Fibroblast of skin of right biceps (primary cell): ENCODE measurements around the gene TEDC2.

Experiments used
- DNase-seq: peaks from one replicate; pipeline ENCODE4 v3.0.0-alpha.2; 2013

The TEDC2 gene

DNA sequence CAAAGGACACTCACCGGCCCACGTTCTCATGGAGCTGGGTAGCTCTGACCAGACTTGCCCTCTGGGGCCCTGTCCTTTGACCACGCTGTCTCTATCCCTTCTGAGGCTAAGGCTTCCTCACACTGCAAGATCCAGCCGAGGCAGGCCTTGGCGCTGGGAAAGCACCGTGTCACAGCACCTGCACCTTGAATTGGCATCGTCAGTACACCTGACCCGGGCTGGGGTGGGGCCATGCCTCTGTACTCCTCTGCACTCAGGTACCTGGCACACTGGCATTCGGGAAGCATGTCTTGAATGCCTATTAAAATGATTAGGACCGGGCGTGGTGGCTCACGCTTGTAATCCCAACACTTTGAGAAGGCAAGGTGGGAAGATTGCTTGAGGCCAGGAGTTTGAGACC, 21.0 kb downstream of the TEDC2 start:
- no peak for DNase-seq

DNA sequence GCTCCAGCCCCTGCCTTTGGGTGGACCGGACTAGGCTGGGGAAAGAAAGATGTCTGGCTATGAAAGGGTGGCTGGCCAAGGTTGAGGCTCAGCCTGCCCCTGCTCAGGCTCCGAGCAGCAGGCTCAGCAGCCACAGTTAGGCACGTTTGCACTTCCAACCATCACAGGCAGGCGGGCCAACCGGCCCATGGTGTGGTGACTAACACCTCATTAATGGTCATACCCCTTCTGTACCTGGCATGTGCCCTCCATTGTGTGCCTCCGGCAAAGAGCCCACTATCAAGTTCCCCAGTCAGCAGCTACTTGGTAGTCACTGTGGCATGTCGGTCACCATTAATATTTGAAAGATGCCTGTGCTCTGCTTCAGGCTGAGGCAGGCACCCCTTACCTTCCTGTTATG, 21.8 kb downstream of the TEDC2 start:
- DNase-seq: no peak

- DNase-seq: no peak
Observed at GRCh38 chr16:2482249-2482648, 22.3 kb downstream of the TEDC2 start.

- DNase-seq: peak; percentile 59
Observed at GRCh38 chr16:2482708-2483534, 23.0 kb downstream of the TEDC2 start.

- DNase-seq: no peak
Observed at GRCh38 chr16:2483939-2484897, 24.3 kb downstream of the TEDC2 start.

DNA sequence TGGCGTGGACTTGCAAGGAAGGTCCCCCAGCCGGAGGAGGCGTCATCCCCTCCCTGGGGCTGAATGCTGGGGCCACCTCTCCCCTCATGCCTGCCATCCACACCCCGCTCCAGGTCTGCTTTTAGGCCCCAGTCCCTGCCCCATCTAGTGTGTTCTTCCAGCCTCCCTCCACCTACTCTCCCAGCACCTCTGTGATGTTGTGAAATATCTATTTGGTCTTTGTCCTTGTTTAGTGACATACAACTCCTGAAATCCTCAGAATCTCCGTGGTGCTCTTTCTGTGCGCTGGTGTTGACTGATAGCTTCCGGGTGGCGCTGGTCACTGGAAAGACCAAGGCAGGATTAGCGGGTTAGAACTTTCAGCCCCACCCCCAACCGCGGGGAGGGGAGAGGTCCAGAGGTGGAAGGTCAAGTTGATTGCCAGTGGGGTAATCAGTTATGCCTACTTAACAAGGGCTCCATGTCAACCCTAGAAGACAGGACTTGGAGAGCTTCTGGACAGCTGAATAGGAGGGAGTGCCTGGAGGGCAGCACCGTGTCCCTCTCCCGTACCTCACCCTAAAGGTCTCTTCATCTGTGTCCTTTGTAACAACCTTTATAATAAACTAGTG, 25.1 kb downstream of the TEDC2 start:
- no peak for DNase-seq

- DNase-seq: no peak
Observed at GRCh38 chr16:2485811-2486507, 26.1 kb downstream of the TEDC2 start.

DNA sequence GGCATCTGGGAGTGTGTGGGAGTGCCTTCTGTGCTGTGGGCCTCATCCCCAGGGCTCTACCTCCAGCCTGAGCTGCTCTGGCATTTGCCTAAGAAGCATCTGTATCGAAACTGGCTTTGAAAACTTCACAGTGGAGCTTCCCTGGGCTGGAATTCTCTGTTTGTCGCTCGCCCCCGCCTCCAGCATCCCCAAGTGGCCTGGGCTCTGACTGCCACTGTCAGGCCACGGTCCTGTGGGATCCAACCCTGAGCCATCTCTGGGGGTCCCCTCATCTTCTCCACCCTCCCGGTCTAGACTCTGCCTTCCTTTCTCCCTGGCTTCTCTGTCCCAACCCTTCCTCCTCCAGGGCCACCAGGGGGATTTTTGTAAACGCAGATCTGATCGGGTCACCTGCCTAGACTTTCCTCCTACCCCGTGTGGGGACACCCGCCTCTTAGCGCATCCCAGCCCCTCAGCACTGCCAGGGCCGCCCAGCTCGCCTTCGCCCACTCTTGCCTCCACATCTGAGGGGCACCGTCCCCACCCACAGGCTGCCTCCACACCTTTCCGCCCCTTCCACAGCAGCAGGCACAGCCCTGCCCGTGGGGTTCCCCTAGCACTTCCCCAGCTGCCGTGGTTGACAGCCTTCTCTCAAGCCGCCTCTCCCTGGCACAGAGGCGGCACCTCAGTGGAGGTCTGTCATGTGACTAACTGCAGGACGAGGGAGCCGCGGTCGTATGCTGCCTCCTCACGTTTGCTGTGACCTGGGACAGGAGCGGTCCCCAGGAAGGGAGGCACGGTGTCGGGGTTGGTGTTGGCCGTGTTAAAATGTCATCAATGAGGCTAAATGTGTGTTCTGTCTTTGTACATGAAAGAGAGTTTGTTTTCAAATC, 27.0 kb downstream of the TEDC2 start:
- DNase-seq: peak; percentile 26

DNA sequence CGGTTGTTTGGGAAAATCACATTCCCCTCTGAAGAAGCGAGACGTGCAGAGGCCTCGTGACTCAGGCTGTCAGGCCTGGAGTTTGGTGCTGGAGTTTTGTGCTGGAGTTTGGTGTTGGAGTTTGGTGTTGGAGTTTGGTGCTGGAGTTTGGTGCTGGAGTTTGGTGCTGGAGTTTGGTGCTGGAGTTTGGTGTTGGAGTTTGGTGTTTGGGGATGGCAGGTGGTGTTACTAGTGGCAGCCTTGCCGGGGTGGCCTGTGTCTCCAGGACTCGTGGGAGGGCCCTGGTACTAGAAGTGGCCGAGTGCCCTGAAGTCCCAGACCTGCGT, 27.6 kb downstream of the TEDC2 start:
- no peak for DNase-seq

GRCh38 chr16:2487903-2488531, 28.1 kb downstream of the TEDC2 start:
- no peak for DNase-seq

- no peak for DNase-seq
Observed at GRCh38 chr16:2489581-2489980, 29.7 kb downstream of the TEDC2 start.

- DNase-seq: no peak
Observed at GRCh38 chr16:2490190-2491105, 30.5 kb downstream of the TEDC2 start.

GRCh38 chr16:2492292-2492691, 32.4 kb downstream of the TEDC2 start:
- DNase-seq: no peak

DNA sequence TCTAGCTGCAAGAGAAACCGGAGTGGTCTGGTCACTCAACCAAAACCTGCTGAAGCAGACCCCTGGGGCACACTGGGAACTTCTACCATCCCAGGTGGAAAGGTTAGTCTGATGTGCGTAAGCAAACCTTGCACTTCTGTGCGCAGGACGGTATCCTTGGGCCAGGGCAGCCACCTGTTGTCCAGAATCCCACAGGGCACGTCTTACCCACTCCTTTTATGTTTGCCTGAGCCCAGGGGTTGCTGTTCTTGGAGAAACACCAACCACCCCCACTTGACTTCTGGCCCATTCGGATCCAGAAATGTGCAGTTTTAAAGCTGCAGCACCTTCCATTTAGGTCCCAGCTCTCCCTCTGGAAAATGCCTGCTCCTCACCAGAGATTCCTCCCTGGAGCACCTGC, 33.7 kb downstream of the TEDC2 start:
- DNase-seq: no peak

- no peak for DNase-seq
Observed at GRCh38 chr16:2494616-2495015, 34.7 kb downstream of the TEDC2 start.

DNA sequence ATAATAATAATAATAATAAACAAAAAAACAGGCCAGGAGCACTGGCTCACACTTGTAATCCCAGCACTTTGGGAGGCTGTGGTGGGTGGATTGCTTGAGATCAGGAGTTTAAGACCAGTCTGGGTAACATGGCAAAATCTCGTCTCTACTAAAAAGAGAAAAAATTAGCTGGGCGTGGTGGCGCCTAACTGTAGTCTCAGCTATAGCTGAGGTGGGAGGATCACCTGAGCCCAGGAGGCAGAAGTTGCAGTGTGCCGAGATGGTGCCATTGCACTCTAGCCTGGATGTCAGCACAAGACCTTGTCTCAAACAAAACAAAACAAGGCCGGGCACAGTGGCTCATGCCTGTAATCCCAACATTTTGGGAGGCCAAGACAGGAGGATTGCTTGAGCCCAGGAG, 35.1 kb downstream of the TEDC2 start:
- DNase-seq: no peak

GRCh38 chr16:2496223-2497115, 36.6 kb downstream of the TEDC2 start:
- DNase-seq: no peak

DNA sequence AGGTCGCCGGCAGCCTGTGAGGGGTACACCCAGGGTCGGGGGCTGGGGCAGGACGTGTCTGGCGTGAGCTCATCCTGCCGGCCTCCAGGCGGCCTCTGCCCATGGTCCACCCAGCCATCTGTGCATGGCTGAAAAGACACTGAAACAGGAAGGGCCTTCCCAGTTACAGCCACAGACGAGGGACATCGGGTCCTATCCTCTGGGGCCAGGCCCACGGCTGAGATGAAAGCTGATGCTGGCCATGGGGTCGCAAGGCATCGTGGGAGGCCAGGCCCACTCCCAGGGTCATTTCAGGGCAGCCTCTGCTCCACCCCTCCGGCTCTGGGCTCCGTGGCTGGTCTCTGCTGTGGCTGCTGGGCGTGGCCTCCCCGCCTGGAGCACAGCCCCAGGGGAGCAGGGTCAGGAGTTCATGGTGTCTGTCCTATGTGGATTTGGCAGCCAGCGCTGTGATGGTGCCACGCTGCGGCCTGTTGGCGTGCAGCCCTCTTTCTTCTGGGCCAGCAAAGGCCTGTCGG, 37.3 kb downstream of the TEDC2 start:
- no peak for DNase-seq
